ENCODE results near the gene SMC6.

SMC6 gene

GRCh38 chr2:17793803-17794354, 40.3 kb upstream of the SMC6 start:
- no peak overlapping the region for H3K4me3 ChIP-seq (ENCODE audit: low read length)
- TF ChIP-seq CTCF (IDR thresholded peaks at IDR 0.05; ENCODE audit: insufficient read depth, low read depth, low read length, missing control alignments) = no peak
- no peak for DNase-seq (ENCODE audit: low read depth)

GRCh38 chr2:17793296-17793695, 39.7 kb upstream of the SMC6 start:
- no peak overlapping the region for H3K4me3 ChIP-seq (ENCODE audit: low read length)
- no peak for DNase-seq (ENCODE audit: low read depth)
- no peak for TF ChIP-seq CTCF (IDR thresholded peaks at IDR 0.05; ENCODE audit: insufficient read depth, low read depth, low read length, missing control alignments)

- H3K4me3 ChIP-seq (ENCODE audit: low read length) = no peak overlapping the region
- TF ChIP-seq CTCF (IDR thresholded peaks at IDR 0.05; ENCODE audit: insufficient read depth, low read depth, low read length, missing control alignments) = no peak
- DNase-seq (ENCODE audit: low read depth) = no peak
These were observed 38.9 kb upstream of the SMC6 start for GRCh38 chr2:17792515-17792914.

- no peak for TF ChIP-seq CTCF (IDR thresholded peaks at IDR 0.05; ENCODE audit: insufficient read depth, low read depth, low read length, missing control alignments)
- no peak overlapping the region for H3K4me3 ChIP-seq (ENCODE audit: low read length)
- no peak for DNase-seq (ENCODE audit: low read depth)
These were observed 38.2 kb upstream of the SMC6 start for GRCh38 chr2:17791817-17792130.

GRCh38 chr2:17791121-17791816, 37.7 kb upstream of the SMC6 start:
- H3K4me3 ChIP-seq (ENCODE audit: low read length) = no peak overlapping the region
- TF ChIP-seq CTCF (IDR thresholded peaks at IDR 0.05; ENCODE audit: insufficient read depth, low read depth, low read length, missing control alignments) = no peak
- no peak for DNase-seq (ENCODE audit: low read depth)

GRCh38 chr2:17790536-17790935, 36.9 kb upstream of the SMC6 start:
- DNase-seq (ENCODE audit: low read depth) = no peak
- TF ChIP-seq CTCF (IDR thresholded peaks at IDR 0.05; ENCODE audit: insufficient read depth, low read depth, low read length, missing control alignments) = no peak
- no peak overlapping the region for H3K4me3 ChIP-seq (ENCODE audit: low read length)

- no peak overlapping the region for H3K4me3 ChIP-seq (ENCODE audit: low read length)
- DNase-seq (ENCODE audit: low read depth) = no peak
- no peak for TF ChIP-seq CTCF (IDR thresholded peaks at IDR 0.05; ENCODE audit: insufficient read depth, low read depth, low read length, missing control alignments)
These were observed 35.2 kb upstream of the SMC6 start for GRCh38 chr2:17788773-17789172.

Data from epithelial cell of esophagus (primary cell).